PC-9 (cell line): Measurements from ENCODE around the gene PGAP3.

ENCODE experiments used
- EZH2 ChIP-seq: fragments of 200-600 bp; sonication (generic); IDR thresholded peaks from 2 replicates; pipeline ENCODE4 v1.8.0; 2017; ENCODE audit warnings: antibody characterized with exemption, low read depth
- TF ChIP-seq, protein P1 (sequence below): fragments of 200-600 bp; sonication (generic); conservative IDR thresholded peaks from 2 replicates; pipeline ENCODE4 v1.6.1; 2017; ENCODE audit warnings: mixed run types, antibody characterized with exemption, mild to moderate bottlenecking, moderate library complexity

- no peak for TF ChIP-seq EZH2
- TF ChIP-seq, protein P1, sequence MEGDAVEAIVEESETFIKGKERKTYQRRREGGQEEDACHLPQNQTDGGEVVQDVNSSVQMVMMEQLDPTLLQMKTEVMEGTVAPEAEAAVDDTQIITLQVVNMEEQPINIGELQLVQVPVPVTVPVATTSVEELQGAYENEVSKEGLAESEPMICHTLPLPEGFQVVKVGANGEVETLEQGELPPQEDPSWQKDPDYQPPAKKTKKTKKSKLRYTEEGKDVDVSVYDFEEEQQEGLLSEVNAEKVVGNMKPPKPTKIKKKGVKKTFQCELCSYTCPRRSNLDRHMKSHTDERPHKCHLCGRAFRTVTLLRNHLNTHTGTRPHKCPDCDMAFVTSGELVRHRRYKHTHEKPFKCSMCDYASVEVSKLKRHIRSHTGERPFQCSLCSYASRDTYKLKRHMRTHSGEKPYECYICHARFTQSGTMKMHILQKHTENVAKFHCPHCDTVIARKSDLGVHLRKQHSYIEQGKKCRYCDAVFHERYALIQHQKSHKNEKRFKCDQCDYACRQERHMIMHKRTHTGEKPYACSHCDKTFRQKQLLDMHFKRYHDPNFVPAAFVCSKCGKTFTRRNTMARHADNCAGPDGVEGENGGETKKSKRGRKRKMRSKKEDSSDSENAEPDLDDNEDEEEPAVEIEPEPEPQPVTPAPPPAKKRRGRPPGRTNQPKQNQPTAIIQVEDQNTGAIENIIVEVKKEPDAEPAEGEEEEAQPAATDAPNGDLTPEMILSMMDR: no peak
Measured at GRCh38 chr17:39643271-39643670, 44.6 kb downstream of the PGAP3 start.
